ENCODE results near the gene STYK1. TPM values are rescaled to one million over a fixed set of nuclear protein-coding genes. Genes with fewer than 3 reads are reported as not detected.

STYK1 gene
- 0.15 to 0.61 TPM (median 0.30 TPM) in 5 replicates for total RNA-seq (2022; extraction: Qiagen RNA extraction; ENCODE audit: low read depth)

GRCh38 chr12:10673659-10674384 lies at the start of gene STYK1:
Gene STYK1 (minus strand): TSS chr12:10674052. CDS start chr12:10634618, 39,434 bp downstream.

GRCh38 chr12:10722905-10723746 lies 49.3 kb upstream of the STYK1 start, which contains the start of gene YBX3:
Gene YBX3 (minus strand): TSS chr12:10723323. CDS start chr12:10723111, 212 bp downstream.

GRCh38 chr12:10613349-10614055 lies 60.4 kb downstream of the STYK1 start, which contains the start of gene MAGOHB:
Gene MAGOHB (minus strand): TSS chr12:10613609. CDS start chr12:10613532, 77 bp downstream.

Other genes with a start within 250 kb of the STYK1 start
- 1.7 to 2.4 TPM (median 2.1 TPM) in 5 replicates for gene KLRC2, start 238.0 kb downstream of the STYK1 start, total RNA-seq (2022; extraction: Qiagen RNA extraction; ENCODE audit: low read depth)
- gene KLRC1, start 220.7 kb downstream of the STYK1 start, total RNA-seq (2022; extraction: Qiagen RNA extraction; ENCODE audit: low read depth), result not detected in 5 replicates
- gene EIF2S3B, start 168.2 kb downstream of the STYK1 start, total RNA-seq (2022; extraction: Qiagen RNA extraction; ENCODE audit: low read depth), result 0.29 to 0.82 TPM (median 0.59 TPM) in 5 replicates
- gene MAGOHB, start 60.4 kb downstream of the STYK1 start, total RNA-seq (2022; extraction: Qiagen RNA extraction; ENCODE audit: low read depth), result 48.5 to 60.4 TPM (median 51.3 TPM) in 5 replicates
- gene YBX3, start 49.3 kb upstream of the STYK1 start, total RNA-seq (2022; extraction: Qiagen RNA extraction; ENCODE audit: low read depth), result 239 to 276 TPM (median 268 TPM) in 5 replicates
- gene TAS2R7, start 128.6 kb upstream of the STYK1 start, total RNA-seq (2022; extraction: Qiagen RNA extraction; ENCODE audit: low read depth), result not detected in 5 replicates
- not detected in 5 replicates for gene TAS2R8, start 133.2 kb upstream of the STYK1 start, total RNA-seq (2022; extraction: Qiagen RNA extraction; ENCODE audit: low read depth)
- not detected in 5 replicates for gene TAS2R9, start 136.1 kb upstream of the STYK1 start, total RNA-seq (2022; extraction: Qiagen RNA extraction; ENCODE audit: low read depth)
- gene TAS2R10, start 152.3 kb upstream of the STYK1 start, total RNA-seq (2022; extraction: Qiagen RNA extraction; ENCODE audit: low read depth), result not detected in 5 replicates
- 0.51 to 4.2 TPM (median 2.0 TPM) in 5 replicates for gene PRR4, start 175.4 kb upstream of the STYK1 start, total RNA-seq (2022; extraction: Qiagen RNA extraction; ENCODE audit: low read depth)
- 1.6 to 4.1 TPM (median 2.8 TPM) in 5 replicates for gene PRH1, start 210.2 kb upstream of the STYK1 start, total RNA-seq (2022; extraction: Qiagen RNA extraction; ENCODE audit: low read depth)
- not detected in 5 replicates for gene TAS2R13, start 235.5 kb upstream of the STYK1 start, total RNA-seq (2022; extraction: Qiagen RNA extraction; ENCODE audit: low read depth)